ENCODE data around the gene PPFIBP2.
"Not testable (repeated sequence)": the region's sequence is repeated elsewhere in the genome, so short reads cannot be mapped to it uniquely, and the experiment has no call there.

Gene PPFIBP2

DNA sequence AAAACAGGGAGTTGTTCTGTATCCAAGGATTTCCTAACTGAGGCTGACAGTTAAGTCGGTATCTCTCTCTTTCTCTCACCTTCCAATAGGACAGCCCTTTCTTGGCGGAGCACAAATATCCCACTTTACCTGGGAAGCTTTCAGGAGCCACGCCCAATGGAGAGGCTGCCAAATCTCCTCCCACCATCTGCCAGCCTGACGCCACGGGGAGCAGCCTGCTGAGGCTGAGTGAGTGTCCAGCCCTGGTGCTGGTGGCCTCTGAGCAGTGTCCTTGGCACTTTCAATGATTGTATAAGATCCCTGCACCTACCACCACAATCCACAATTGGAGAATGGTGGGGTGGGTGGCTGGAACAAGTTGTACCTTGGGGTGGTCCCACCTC is 125.8 kb downstream of the PPFIBP2 start:
- DNase-seq = no peak

DNA sequence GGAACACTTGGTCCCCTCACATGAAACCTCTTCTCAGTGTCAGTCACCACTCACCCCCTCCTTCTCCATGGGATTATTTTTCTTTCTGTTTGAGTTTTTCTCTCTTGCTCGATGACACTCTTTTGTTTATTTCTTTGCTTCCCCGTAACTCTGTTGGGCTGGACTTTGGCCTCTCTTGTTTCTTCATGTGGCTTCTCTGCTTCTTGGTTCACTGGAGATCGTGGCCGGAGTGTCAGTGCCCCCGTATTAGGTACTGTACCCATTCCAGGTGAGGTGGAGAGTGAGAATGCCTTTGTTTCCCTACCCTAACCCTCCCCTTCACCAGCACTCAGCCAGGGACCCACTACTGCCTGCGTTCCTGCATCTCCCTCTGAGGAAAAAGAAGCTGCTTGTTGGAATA is 127.0 kb downstream of the PPFIBP2 start:
- DNase-seq = no peak

- no peak for DNase-seq
These were observed 128.9 kb downstream of the PPFIBP2 start for GRCh38 chr11:7642747-7643146.

GRCh38 chr11:7643314-7643713 is 129.5 kb downstream of the PPFIBP2 start:
- DNase-seq = no peak

DNA sequence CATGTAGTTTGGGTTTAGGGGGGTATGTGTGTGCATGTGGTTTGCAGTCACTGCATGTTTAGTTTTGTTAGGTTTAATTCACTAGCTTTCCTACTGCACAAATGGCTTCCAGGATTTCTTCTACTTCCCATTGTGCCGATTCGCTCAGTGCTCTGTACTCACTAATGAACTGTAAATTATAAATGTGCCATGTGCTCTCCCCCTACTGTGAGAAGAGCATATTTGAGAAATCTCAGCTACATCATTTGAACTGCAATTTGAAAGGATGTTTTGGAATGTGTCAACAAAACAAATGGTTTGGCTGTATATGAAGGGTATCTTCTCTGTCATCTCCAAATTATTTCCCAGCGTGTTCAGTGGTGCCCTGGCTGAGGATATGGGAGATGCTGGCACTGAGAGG is 131.4 kb downstream of the PPFIBP2 start:
- DNase-seq = no peak

- no peak for DNase-seq
These were observed 133.1 kb downstream of the PPFIBP2 start for GRCh38 chr11:7646866-7647265.

DNA sequence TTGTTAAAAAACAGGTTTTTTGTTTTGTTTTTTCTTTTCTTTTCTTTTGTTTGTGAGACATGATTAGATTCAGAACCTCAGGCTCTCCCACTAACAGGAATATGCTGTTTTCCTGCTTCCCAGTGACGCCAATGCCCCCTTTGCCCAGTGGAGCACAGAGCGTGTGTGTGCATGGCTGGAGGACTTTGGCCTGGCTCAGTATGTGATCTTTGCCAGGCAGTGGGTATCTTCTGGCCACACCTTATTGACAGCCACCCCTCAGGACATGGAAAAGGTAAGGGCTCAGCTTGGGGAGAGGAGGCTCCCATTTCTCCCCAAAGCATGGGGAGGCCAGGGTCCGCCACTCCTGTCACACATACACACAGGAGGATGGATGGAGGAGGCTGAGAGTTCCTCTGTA is 134.5 kb downstream of the PPFIBP2 start:
- no peak for DNase-seq

DNA sequence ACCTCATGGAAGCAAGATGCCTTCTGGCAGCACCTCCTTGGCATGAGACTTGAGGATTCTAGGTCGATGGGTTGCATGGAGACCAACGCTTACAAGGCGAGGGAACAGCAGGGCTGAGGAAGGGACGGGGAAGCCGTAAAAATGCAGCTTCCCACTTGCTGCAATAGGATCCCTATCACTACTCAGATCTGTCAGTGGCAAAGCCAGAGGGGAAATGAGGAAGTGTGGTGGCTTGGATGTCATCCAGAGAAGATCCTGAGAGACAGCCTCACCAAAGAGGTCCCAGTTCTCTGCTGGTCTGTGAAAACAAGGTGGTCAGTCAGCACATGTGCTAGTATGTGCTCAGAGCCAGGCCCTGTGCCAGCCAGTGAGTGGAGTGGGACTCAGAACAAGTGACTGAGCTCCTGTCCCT is 137.3 kb downstream of the PPFIBP2 start:
- no peak for DNase-seq

DNA sequence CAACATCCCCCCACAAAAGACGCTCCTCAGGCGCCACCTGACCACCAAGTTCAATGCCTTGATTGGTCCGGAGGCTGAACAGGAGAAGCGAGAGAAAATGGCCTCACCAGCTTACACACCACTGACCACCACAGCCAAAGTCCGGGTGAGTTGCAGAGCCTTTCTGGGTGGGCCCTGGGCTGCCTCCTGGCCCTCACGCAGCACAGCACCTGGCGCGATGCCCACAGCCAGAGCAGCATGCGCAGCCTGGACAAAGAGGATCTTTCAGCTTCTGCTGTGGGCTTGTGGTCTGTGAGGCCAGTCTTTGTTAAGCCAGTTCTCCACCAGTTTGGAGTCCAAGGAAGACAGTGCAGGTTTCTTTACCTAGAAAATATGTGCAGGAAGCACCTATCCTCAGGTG is 137.9 kb downstream of the PPFIBP2 start:
- DNase-seq = no peak

DNA sequence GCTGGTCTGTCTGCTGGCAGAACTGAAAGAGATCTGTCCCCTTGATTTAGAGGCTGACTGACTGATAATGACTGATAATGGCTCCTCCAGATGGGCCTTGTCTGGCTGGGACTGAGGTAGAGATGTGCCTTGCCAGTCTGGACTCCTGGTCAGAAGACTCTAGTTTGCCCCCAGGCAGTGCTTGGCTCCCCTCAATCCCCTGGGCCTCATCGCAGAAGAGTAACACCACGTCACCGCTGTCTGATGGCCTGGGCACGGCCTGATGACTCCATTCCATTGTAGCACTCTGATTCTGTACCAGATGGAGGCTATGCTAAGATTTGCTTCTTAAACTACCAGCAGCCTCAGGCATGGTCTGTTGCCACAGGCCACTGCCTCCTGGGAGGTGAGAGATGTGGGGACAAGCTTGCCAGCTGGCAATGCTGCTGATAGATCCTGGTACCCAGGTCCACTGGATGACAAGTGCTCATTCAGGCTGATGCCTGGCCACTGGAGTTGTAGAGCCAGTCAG is 140.5 kb downstream of the PPFIBP2 start:
- no peak for DNase-seq

DNA sequence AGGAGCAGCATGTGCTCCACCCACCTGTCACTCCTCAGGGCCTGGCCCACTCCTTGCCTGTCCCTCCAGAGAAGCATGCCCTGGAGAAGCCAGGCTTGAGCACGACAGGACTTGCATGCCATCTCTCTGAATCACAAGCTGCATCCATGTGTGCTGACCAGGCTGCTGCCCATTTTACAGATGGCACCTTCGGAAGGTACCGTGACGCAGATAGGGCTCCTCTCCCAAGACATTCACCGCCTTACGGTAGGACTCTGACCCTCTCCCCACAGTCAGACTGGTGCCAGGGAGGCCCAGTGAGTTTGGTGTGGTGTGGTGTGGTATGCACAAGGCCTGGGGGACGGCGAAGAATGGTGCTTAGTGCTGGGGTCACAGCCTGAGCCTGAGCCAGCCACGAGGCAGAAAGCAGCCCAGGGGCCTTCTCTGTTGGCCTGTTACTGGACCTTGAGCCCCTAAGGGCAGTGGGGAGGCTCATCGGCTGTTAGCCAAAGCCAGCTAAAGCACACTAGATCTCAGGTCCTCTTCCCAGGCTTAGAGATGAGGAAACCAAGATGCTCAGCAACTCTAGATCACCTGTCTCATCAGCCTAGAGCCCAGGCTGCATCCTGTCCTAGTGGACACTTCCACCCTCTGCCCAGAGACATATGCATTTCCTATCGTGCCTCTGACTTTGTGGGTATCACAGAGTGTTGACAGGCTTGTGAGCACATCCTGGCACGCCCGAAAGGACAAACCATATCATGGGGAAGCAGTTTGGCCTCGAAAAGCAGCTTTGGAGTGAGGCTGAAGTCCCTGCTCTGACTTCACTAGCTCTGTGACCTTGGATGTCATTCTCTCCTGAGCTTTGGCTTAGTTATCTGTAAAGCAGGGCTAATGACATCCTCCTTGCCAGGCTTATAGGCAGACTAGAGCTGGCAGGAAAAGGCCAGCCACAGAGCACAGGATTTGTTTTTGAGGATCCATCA is 141.7 kb downstream of the PPFIBP2 start:
- DNase-seq = no peak

GRCh38 chr11:7656704-7657103 is 142.9 kb downstream of the PPFIBP2 start:
- DNase-seq = no peak

GRCh38 chr11:7657306-7658025 is 143.7 kb downstream of the PPFIBP2 start:
- no peak for DNase-seq

- DNase-seq = not testable (repeated sequence)
These were observed 149.7 kb downstream of the PPFIBP2 start for GRCh38 chr11:7663531-7663930.

DNA sequence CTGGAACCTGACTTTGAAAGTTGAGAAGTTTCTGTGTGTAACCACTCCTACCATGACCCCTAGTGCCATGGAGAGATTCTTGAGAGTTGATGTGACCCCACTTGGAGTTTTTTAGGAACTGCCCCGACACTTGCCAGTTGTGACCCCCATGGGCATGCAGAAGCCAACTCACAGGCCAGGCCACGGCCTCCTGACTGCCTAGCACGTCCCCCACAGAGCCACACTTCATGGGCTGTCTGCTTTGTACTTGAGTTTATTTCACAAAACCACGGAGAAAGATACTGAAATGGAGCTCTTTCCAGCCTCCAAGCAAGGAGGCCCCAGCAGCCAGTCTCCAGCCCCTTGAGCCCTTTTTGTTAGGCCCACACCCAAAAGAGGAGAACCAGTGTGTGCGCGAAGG is 151.1 kb downstream of the PPFIBP2 start:
- DNase-seq = no peak

DNA sequence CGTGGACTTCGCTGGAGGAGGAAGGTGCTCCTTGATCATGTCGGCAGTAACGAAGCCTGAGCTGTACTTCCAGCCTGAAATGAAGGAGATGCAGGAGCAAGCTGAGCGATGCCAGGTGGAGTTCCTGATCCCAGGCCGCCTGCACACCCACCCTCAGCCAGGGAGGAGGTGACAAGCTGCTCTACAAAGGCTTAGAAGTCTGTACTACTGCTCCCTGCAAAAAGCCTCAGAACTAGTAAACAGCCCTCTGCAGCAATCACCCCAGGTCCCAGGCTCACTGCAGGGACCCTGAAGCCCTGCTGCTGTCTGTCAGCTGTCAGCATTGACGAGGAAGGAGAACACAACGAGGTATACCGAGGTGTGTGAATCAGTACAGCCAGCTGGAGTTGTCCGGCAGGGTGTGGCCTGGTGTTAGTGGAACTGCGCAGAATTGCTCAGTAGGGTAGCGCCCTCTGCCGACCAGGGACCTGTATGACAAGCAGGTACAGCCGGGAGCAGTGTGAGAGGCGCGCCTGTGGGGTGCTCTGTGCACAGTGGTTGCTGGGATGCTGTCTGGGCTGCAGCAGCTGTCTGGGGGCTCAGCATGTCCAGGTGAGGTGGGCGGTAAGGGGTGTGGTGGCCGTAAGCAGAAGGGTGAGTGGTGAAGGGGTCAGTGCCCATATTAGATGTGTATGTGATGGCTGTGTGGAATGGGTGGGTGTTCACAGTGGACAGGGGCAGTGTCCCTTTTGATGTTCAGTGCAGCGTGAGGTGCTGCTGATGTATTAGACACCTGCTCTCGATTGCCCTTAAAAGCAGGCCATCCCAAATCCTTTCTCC is 151.9 kb downstream of the PPFIBP2 start:
- no peak for DNase-seq

- DNase-seq = no peak
These were observed 152.6 kb downstream of the PPFIBP2 start for GRCh38 chr11:7666292-7666866.

- DNase-seq = no peak
These were observed 153.7 kb downstream of the PPFIBP2 start for GRCh38 chr11:7667460-7667859.

- DNase-seq = no peak
These were observed 154.7 kb downstream of the PPFIBP2 start for GRCh38 chr11:7668464-7668863.

- no peak for DNase-seq
These were observed 155.1 kb downstream of the PPFIBP2 start for GRCh38 chr11:7668911-7669310.

DNA sequence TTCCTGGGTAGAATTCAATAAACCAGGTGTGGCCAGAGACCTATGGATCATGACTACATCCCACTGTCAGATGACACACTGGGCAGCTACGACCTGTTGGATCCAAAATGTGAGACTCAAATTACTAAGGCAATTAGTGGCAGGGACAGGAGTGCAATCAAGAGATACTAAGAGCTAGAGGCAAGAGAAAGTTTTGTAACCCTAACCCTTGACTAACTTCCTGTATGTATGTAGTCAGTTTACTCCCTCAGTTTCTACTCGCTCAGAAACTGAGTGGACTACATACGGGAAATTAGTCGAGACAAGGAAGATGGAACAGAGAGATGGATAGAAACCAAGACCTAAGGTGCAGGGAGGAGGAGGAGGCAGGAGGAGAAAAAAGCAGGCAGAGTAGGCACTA is 156.8 kb downstream of the PPFIBP2 start:
- DNase-seq = no peak

- no peak for DNase-seq
These were observed 157.8 kb downstream of the PPFIBP2 start for GRCh38 chr11:7671347-7672215.
